T47D (cell line): ENCODE results near the gene UGT8.
A peak's percentile ranks its signal among the peaks of the same experiment; 100 is the strongest.

ENCODE experiments used
- DNase-seq, 2 experiments: peaks; one replicate each; pipeline versions ENCODE4 v3.0.0 to v3.0.0-alpha.2; 2011 to 2012; ENCODE audit warnings: low read depth in 1 of 2, low spot score in 1 of 2
- JUND ChIP-seq: IDR thresholded peaks from 2 replicates; pipeline ENCODE4 v1.6.1; 2012; ENCODE audit warnings: low read depth
- in situ Hi-C: cut with HindIII; loops from 2 replicates; pipeline ENCODE4 v1.10.0; 2016; ENCODE audit warnings: low sequenced_read_pairs, low pct_unique_long_range_greater_than_20kb

Gene UGT8

GRCh38 chr4:114674080-114674479 is 75.5 kb downstream of the UGT8 start:
- in situ Hi-C loops, result no loop called here

GRCh38 chr4:114677346-114677979 is 78.9 kb downstream of the UGT8 start:
- no peak for TF ChIP-seq JUND
- peak in 1 of 2 experiments; percentile 16 for DNase-seq
- in situ Hi-C loops, result no loop called here

More at GRCh38 chr4:114674080-114674479, 75.5 kb downstream of the UGT8 start:
- DNase-seq, result no peak
- no peak for TF ChIP-seq JUND

GRCh38 chr4:114684462-114684861 is 85.9 kb downstream of the UGT8 start:
- TF ChIP-seq JUND, result no peak
- in situ Hi-C loops, result no loop called here
- DNase-seq, result no peak

GRCh38 chr4:114688059-114688458 is 89.5 kb downstream of the UGT8 start:
- in situ Hi-C loops, result no loop called here
- no peak for DNase-seq
- TF ChIP-seq JUND, result no peak

- TF ChIP-seq JUND, result no peak
- in situ Hi-C loops, result no loop called here
- DNase-seq, result no peak
Observed at GRCh38 chr4:114690571-114690970, 92.0 kb downstream of the UGT8 start.

- in situ Hi-C loops, result no loop called here
- no peak for DNase-seq
- TF ChIP-seq JUND, result no peak
Observed at GRCh38 chr4:114691865-114692264, 93.3 kb downstream of the UGT8 start.

GRCh38 chr4:114692958-114693357 is 94.4 kb downstream of the UGT8 start:
- no peak for TF ChIP-seq JUND
- in situ Hi-C loops, result no loop called here
- no peak for DNase-seq

GRCh38 chr4:114694770-114695169 is 96.2 kb downstream of the UGT8 start:
- TF ChIP-seq JUND, result no peak
- in situ Hi-C loops, result no loop called here
- peak in 1 of 2 experiments; percentile 42 for DNase-seq

- DNase-seq, result no peak
- in situ Hi-C loops, result no loop called here
- TF ChIP-seq JUND, result no peak
Observed at GRCh38 chr4:114698231-114698630, 99.6 kb downstream of the UGT8 start.

GRCh38 chr4:114701491-114701890 is 102.9 kb downstream of the UGT8 start:
- DNase-seq, result no peak
- no peak for TF ChIP-seq JUND
- in situ Hi-C loops, result no loop called here

GRCh38 chr4:114717432-114717831 is 118.8 kb downstream of the UGT8 start:
- in situ Hi-C loops, result no loop called here
- TF ChIP-seq JUND, result no peak
- DNase-seq, result no peak

GRCh38 chr4:114725066-114725465 is 126.5 kb downstream of the UGT8 start:
- in situ Hi-C loops, result no loop called here
- DNase-seq, result no peak
- no peak for TF ChIP-seq JUND

GRCh38 chr4:114727461-114727860 is 128.9 kb downstream of the UGT8 start:
- in situ Hi-C loops, result no loop called here
- TF ChIP-seq JUND, result no peak
- no peak for DNase-seq
